Neural cell (in vitro differentiated cells): ENCODE results near the gene SESN1.

Experiments used
- CTCF ChIP-seq: fragments of 450-650 bp; IDR thresholded peaks from 2 replicates; pipeline ENCODE4 v1.5.1; 2014; ENCODE audit warnings: antibody characterized with exemption, mild to moderate bottlenecking, moderate library complexity; ENCODE audit not compliant: poor library complexity, severe bottlenecking
- POLR2AphosphoS5 ChIP-seq: IDR thresholded peaks from 2 replicates; pipeline ENCODE4 v1.6.1; 2012
- TF ChIP-seq, protein P1 (sequence below): IDR thresholded peaks from 2 replicates; pipeline ENCODE4 v1.6.1; 2012; ENCODE audit warnings: borderline replicate concordance

- TF ChIP-seq POLR2AphosphoS5 = no peak
- TF ChIP-seq, protein P1, sequence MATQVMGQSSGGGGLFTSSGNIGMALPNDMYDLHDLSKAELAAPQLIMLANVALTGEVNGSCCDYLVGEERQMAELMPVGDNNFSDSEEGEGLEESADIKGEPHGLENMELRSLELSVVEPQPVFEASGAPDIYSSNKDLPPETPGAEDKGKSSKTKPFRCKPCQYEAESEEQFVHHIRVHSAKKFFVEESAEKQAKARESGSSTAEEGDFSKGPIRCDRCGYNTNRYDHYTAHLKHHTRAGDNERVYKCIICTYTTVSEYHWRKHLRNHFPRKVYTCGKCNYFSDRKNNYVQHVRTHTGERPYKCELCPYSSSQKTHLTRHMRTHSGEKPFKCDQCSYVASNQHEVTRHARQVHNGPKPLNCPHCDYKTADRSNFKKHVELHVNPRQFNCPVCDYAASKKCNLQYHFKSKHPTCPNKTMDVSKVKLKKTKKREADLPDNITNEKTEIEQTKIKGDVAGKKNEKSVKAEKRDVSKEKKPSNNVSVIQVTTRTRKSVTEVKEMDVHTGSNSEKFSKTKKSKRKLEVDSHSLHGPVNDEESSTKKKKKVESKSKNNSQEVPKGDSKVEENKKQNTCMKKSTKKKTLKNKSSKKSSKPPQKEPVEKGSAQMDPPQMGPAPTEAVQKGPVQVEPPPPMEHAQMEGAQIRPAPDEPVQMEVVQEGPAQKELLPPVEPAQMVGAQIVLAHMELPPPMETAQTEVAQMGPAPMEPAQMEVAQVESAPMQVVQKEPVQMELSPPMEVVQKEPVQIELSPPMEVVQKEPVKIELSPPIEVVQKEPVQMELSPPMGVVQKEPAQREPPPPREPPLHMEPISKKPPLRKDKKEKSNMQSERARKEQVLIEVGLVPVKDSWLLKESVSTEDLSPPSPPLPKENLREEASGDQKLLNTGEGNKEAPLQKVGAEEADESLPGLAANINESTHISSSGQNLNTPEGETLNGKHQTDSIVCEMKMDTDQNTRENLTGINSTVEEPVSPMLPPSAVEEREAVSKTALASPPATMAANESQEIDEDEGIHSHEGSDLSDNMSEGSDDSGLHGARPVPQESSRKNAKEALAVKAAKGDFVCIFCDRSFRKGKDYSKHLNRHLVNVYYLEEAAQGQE = no peak
- no peak for TF ChIP-seq CTCF
These were observed 86.0 kb downstream of the SESN1 start for GRCh38 chr6:109008537-109009235.
